Karpas-422 (cell line): ENCODE results near the gene NUP98. TPM values are rescaled to one million over a fixed set of nuclear protein-coding genes. Genes with fewer than 3 reads are reported as not detected.

ENCODE experiments used
- DNase-seq: peaks from one replicate; pipeline ENCODE4 v3.0.0-alpha.2; 2015
- H2AFZ ChIP-seq: fragments of 200-600 bp; sonication (generic); 2 replicates; pipeline ENCODE4 v1.6.1; 2014; ENCODE audit warnings: antibody characterized with exemption, low read length, mixed read lengths
- H3K27ac ChIP-seq: fragments of 200-600 bp; sonication (generic); 2 replicates; pipeline ENCODE4 v1.5.1; 2014; ENCODE audit warnings: mild to moderate bottlenecking, low read length, moderate library complexity
- H3K27me3 ChIP-seq: fragments of 200-600 bp; sonication (generic); 2 replicates; pipeline ENCODE4 v1.6.1; 2014; ENCODE audit warnings: low read length, mixed read lengths
- H3K36me3 ChIP-seq: fragments of 200-600 bp; sonication (generic); 2 replicates; pipeline ENCODE4 v1.6.1; 2014; ENCODE audit warnings: low read length, mixed read lengths; ENCODE audit not compliant: insufficient read depth
- H3K4me1 ChIP-seq: fragments of 200-600 bp; sonication (generic); 2 replicates; pipeline ENCODE4 v1.6.1; 2014; ENCODE audit warnings: mild to moderate bottlenecking, low read length, mixed read lengths
- H3K4me2 ChIP-seq: fragments of 200-600 bp; sonication (generic); 2 replicates; pipeline ENCODE4 v1.6.1; 2014; ENCODE audit warnings: low read length, low read depth, mild to moderate bottlenecking; ENCODE audit not compliant: poor library complexity, severe bottlenecking
- H3K4me3 ChIP-seq: fragments of 200-600 bp; sonication (generic); 2 replicates; pipeline ENCODE4 v1.5.1; 2014; ENCODE audit warnings: mild to moderate bottlenecking, antibody characterized with exemption, low read length, mixed read lengths
- H3K79me2 ChIP-seq: fragments of 200-600 bp; sonication (generic); 2 replicates; pipeline ENCODE4 v1.6.1; 2014; ENCODE audit warnings: mild to moderate bottlenecking, low read length, mixed read lengths
- H3K9ac ChIP-seq: fragments of 200-600 bp; sonication (generic); 2 replicates; pipeline ENCODE4 v1.6.0; 2014; ENCODE audit warnings: low read length
- H3K9me2 ChIP-seq: fragments of 200-600 bp; sonication (generic), shearing (Covaris generic); replicated peaks from 2 replicates; pipeline ENCODE4 v1.6.0; 2014; ENCODE audit warnings: mild to moderate bottlenecking, low read length, moderate library complexity; ENCODE audit not compliant: insufficient read depth
- H3K9me3 ChIP-seq: fragments of 300-700, 200-600 bp; sonication (generic); 2 replicates; pipeline ENCODE4 v1.6.1; 2014; ENCODE audit warnings: low read length, mixed read lengths
- H4K20me1 ChIP-seq: fragments of 200-600 bp; sonication (generic); 2 replicates; pipeline ENCODE4 v1.6.1; 2014; ENCODE audit warnings: mild to moderate bottlenecking, antibody characterized with exemption, low read length, low read depth; ENCODE audit not compliant: insufficient read depth
- total RNA-seq: library from RNA; depleted of rRNA; stranded (reverse); fragments of >200 nt; shearing (Covaris generic); gene quantifications from 2 replicates; pipeline ENCODE4 v1.2.3, GENCODE V29; 2014; ENCODE audit warnings: low replicate concordance

The NUP98 gene
- total RNA-seq, 1 experiment from 2014 or later: 124 TPM

DNA sequence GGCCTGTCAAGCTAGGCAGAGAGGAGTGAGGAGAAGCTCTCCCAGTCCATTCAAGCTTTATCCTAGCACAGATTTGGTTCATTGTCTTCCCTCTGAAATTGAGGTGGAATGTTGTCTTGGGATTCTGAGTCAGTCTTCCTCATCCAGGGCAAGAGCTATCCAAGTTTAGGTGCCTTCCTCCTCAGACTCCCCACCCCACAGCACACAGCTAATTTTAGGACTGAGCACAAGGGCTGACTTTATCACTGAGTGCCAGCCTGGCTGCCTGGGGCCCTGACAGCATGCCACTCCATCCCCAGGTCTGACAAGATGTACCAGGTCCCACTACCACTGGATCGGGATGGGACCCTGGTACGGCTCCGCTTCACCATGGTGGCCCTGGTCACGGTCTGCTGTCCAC lies 13.6 kb upstream of the NUP98 start:
- Histone ChIP-seq H3K9ac (0 out of 2 replicates have a peak overlapping the region, but pooled peaks have one; percentile 13), H3K4me3 (no peak overlapping the region), H3K9me2 (no peaks in the 10 kb centered on the region), H2AFZ (no peak overlapping the region), H3K4me2 (no peak overlapping the region), H3K4me1 (peaks cover 20% of the 10 kb centered on the region), H3K9me3 (no peaks in the 10 kb centered on the region), H3K36me3 (no peaks in the 10 kb centered on the region), H4K20me1 (no peaks in the 10 kb centered on the region), H3K27ac (no peak overlapping the region), H3K27me3 (no peaks in the 10 kb centered on the region), H3K79me2 (peaks cover 5% of the 10 kb centered on the region)
- DNase-seq: no peak

DNA sequence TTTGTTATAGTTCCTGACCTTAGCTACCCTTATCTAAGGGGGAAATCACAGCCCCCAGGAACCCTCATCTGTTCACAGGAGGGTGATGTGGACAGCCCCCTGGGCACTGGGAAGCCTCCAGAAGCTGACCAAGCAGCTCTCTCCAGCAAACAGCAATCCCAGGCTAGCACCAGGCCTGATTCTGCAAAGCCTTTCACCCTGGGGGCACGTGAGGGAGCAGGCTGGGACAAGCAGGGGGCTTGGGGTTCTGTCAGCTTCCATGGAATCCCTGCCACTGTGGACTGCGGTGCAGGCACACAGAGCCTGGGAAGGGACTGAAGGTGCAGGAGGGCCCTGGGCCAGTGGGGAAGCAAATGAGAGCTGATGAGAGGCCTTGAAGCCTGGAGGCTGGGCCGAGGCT lies 13.1 kb upstream of the NUP98 start:
- no peak for DNase-seq
- H3K9ac ChIP-seq: peak overlapping the region; percentile 13; the same call in 1 of the 2 replicates

DNA sequence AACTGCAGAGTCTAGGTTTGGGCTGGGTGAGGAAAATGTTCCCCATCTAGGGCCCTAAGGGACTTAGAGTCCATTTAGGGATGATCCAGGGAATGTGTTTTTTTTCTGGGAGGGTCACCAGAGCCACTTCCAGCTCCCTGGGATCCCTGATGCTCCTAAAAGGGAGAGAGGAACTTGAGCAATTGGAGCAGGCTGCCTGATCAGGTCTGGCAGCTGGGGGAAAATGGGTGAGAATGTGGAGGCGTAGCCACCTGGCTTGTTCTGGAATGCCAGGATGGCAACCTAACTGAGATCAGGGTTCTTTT lies 12.2 kb upstream of the NUP98 start:
- Histone ChIP-seq H3K9me3 (no peaks in the 10 kb centered on the region), H3K4me2 (peak overlapping the region; percentile 96), H2AFZ (no peak overlapping the region), H3K27me3 (no peaks in the 10 kb centered on the region), H3K79me2 (peaks cover 5% of the 10 kb centered on the region), H3K4me1 (peaks cover 20% of the 10 kb centered on the region), H3K9ac (peak overlapping the region; percentile 84), H4K20me1 (no peaks in the 10 kb centered on the region), H3K36me3 (no peaks in the 10 kb centered on the region), H3K9me2 (no peaks in the 10 kb centered on the region), H3K27ac (no peak overlapping the region), H3K4me3 (peak overlapping the region; percentile 72; the same call in 1 of the 2 replicates)
- no peak for DNase-seq

More for the DNA sequence above, 13.1 kb upstream of the NUP98 start:
- Histone ChIP-seq H3K27me3 (no peaks in the 10 kb centered on the region), H3K9me3 (no peaks in the 10 kb centered on the region), H3K4me3 (no peak overlapping the region), H2AFZ (no peak overlapping the region), H3K9me2 (no peaks in the 10 kb centered on the region), H3K79me2 (peaks cover 5% of the 10 kb centered on the region), H3K36me3 (no peaks in the 10 kb centered on the region), H3K4me2 (no peak overlapping the region), H4K20me1 (no peaks in the 10 kb centered on the region), H3K27ac (no peak overlapping the region), H3K4me1 (peaks cover 20% of the 10 kb centered on the region)

DNA sequence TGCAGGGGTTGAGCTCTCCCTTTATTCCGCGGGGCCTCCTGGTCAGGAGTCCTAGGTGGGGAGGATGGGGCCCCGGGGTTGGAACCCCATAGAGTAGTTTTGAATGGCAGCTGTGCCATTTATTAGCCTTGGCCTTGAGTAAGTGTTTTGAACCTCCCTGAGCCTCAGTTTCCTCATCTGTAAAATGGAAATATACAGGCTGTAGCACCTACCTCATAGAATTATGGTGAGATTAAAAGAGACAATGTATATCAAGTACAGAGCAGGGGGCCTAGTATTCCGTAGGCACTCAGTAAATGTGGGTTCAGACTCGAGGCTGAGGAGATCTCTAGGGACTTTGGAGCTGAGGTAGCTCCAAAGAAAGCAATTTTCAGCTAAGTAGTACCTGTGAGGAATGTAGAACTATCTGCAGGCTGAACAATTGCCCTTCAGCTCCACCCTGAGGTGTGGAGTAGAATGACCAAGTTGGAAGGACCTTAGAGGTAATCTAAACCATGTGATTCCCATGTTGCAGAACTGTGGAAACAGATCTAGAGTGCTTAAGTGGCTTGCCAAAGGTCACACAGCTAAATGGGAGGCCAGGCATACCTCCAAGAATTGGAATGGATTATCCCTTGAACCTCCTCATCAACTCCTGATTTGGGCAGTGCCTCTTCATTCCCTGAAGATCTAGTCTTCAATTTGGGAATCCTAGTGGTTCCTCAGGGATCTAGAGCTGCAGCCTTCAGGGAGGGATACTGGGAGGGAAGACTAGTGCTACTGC lies 11.7 kb upstream of the NUP98 start:
- peak overlapping the region; percentile 97; the same call in 1 of the 2 replicates for H2AFZ ChIP-seq
- no peaks in the 10 kb centered on the region for H3K27me3 ChIP-seq
- peak overlapping the region; percentile 72 for H3K4me3 ChIP-seq
- H3K27ac ChIP-seq: no peak overlapping the region
- no peaks in the 10 kb centered on the region for H4K20me1 ChIP-seq
- H3K9ac ChIP-seq: peak overlapping the region; percentile 84
- peak; percentile 86 for DNase-seq
- no peaks in the 10 kb centered on the region for H3K9me2 ChIP-seq
- peaks cover 20% of the 10 kb centered on the region for H3K4me1 ChIP-seq
- H3K9me3 ChIP-seq: no peaks in the 10 kb centered on the region
- H3K36me3 ChIP-seq: no peaks in the 10 kb centered on the region
- peak overlapping the region; percentile 96 for H3K4me2 ChIP-seq
- H3K79me2 ChIP-seq: peaks cover 5% of the 10 kb centered on the region

GRCh38 chr11:3807909-3808860 lies 10.8 kb upstream of the NUP98 start, which contains the start of gene PGAP2:
PGAP2 (plus strand) TSS chr11:3808560; CDS start chr11:3811260, 2,700 bp downstream.
- Histone ChIP-seq H3K9me2 (no peaks in the 10 kb centered on the region), H3K4me1 (peaks cover 20% of the 10 kb centered on the region), H3K9ac (peak within 1 kb of the TSS; percentile 84), H3K79me2 (peaks cover 5% of the 10 kb centered on the region), H3K36me3 (no peaks in the 10 kb centered on the region), H3K4me3 (peak within 1 kb of the TSS; percentile 72), H3K4me2 (peak within 1 kb of the TSS; percentile 96), H3K9me3 (no peaks in the 10 kb centered on the region), H3K27me3 (no peaks in the 10 kb centered on the region), H2AFZ (peak within 1 kb of the TSS; percentile 97), H4K20me1 (no peaks in the 10 kb centered on the region), H3K27ac (0 out of 2 replicates have a peak within 1 kb of the TSS, but pooled peaks have one; percentile 24)
- DNase-seq: peak; percentile 82

GRCh38 chr11:3803726-3804495 lies 6.6 kb upstream of the NUP98 start:
- H3K27ac ChIP-seq: no peak overlapping the region
- no peak for DNase-seq
- H3K9ac ChIP-seq: no peak overlapping the region
- H3K9me2 ChIP-seq: no peaks in the 10 kb centered on the region
- H2AFZ ChIP-seq: no peak overlapping the region
- H3K79me2 ChIP-seq: no peaks in the 10 kb centered on the region; the same call in 1 of the 2 replicates
- no peak overlapping the region for H3K4me3 ChIP-seq
- H3K27me3 ChIP-seq: no peaks in the 10 kb centered on the region
- no peaks in the 10 kb centered on the region for H4K20me1 ChIP-seq
- H3K36me3 ChIP-seq: no peaks in the 10 kb centered on the region
- peaks cover 15% of the 10 kb centered on the region for H3K4me1 ChIP-seq
- no peak overlapping the region for H3K4me2 ChIP-seq
- no peaks in the 10 kb centered on the region for H3K9me3 ChIP-seq

GRCh38 chr11:3802011-3802790 lies 4.8 kb upstream of the NUP98 start:
- peaks cover 17% of the 10 kb centered on the region for H3K4me1 ChIP-seq
- H3K27ac ChIP-seq: no peak overlapping the region
- H3K4me3 ChIP-seq: no peak overlapping the region
- no peaks in the 10 kb centered on the region for H3K27me3 ChIP-seq
- H3K9ac ChIP-seq: no peak overlapping the region
- no peaks in the 10 kb centered on the region for H3K9me2 ChIP-seq
- no peaks in the 10 kb centered on the region for H4K20me1 ChIP-seq
- H2AFZ ChIP-seq: no peak overlapping the region
- peaks cover under 1% of the 10 kb centered on the region for H3K79me2 ChIP-seq
- no peaks in the 10 kb centered on the region for H3K9me3 ChIP-seq
- H3K4me2 ChIP-seq: no peak overlapping the region
- no peak for DNase-seq
- no peaks in the 10 kb centered on the region for H3K36me3 ChIP-seq
